Keratinocyte (primary cell): Measurements from ENCODE around the gene GPR146.

Experiments used
- EZH2 ChIP-seq: IDR thresholded peaks from one replicate; pipeline ENCODE4 v1.6.1; 2012; ENCODE audit warnings: inconsistent platforms, mild to moderate bottlenecking, low read length, moderate library complexity
- TF ChIP-seq, protein P1 (sequence below), 3 experiments: IDR thresholded peaks in 1 of 3; conservative IDR thresholded peaks in 1 of 3; optimal IDR thresholded peaks in 1 of 3; 2 replicates in 2 of 3; 3 replicates in 1 of 3; pipeline versions ENCODE3 to v1.5.1; 2011; ENCODE audit warnings: low read length in 3 of 3, mild to moderate bottlenecking in 3 of 3, moderate library complexity in 2 of 3, control low read depth in 1 of 3, inconsistent platforms in 1 of 3; ENCODE audit not compliant: insufficient read depth in 2 of 3; ENCODE audit errors: extremely low read depth in 1 of 3

GRCh38 chr7:1052031-1052818, 7.9 kb downstream of the GPR146 start:
- TF ChIP-seq, protein P1, sequence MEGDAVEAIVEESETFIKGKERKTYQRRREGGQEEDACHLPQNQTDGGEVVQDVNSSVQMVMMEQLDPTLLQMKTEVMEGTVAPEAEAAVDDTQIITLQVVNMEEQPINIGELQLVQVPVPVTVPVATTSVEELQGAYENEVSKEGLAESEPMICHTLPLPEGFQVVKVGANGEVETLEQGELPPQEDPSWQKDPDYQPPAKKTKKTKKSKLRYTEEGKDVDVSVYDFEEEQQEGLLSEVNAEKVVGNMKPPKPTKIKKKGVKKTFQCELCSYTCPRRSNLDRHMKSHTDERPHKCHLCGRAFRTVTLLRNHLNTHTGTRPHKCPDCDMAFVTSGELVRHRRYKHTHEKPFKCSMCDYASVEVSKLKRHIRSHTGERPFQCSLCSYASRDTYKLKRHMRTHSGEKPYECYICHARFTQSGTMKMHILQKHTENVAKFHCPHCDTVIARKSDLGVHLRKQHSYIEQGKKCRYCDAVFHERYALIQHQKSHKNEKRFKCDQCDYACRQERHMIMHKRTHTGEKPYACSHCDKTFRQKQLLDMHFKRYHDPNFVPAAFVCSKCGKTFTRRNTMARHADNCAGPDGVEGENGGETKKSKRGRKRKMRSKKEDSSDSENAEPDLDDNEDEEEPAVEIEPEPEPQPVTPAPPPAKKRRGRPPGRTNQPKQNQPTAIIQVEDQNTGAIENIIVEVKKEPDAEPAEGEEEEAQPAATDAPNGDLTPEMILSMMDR (optimal IDR thresholded peaks at IDR 0.05 in 1 of 3, IDR thresholded peaks at IDR 0.05 in 1 of 3, conservative IDR thresholded peaks at IDR 0.05 in 1 of 3; ENCODE audit: extremely low read depth in 1 of 3, insufficient read depth in 2 of 3, low read length in 3 of 3) = no peak
- no peak for TF ChIP-seq EZH2
